DOHH2 (cell line): ENCODE results near the gene ZMAT3.
A peak's percentile ranks its signal among the peaks of the same experiment; 100 is the strongest.
"Not testable (repeated sequence)": the region's sequence is repeated elsewhere in the genome, so short reads cannot be mapped to it uniquely, and the experiment has no call there.

Experiments
- H3F3A ChIP-seq: fragments of 200-600 bp; sonication (generic), shearing (Covaris generic); 2 replicates; pipeline ENCODE4 v1.6.0; 2016; ENCODE audit warnings: antibody characterized with exemption, mild to moderate bottlenecking; ENCODE audit not compliant: control insufficient read depth, insufficient read depth
- H3K27ac ChIP-seq: fragments of 200-600 bp; sonication (generic); 2 replicates; pipeline ENCODE4 v1.5.1; 2014; ENCODE audit warnings: low read depth, mild to moderate bottlenecking, low read length, moderate library complexity
- H3K27me3 ChIP-seq: fragments of 200-600 bp; sonication (generic); 2 replicates; pipeline ENCODE4 v1.6.1; 2014; ENCODE audit warnings: mild to moderate bottlenecking, low read length, mixed read lengths; ENCODE audit not compliant: control insufficient read depth
- H3K36me3 ChIP-seq: fragments of 200-600 bp; sonication (generic); 2 replicates; pipeline ENCODE4 v1.6.1; 2014; ENCODE audit warnings: mild to moderate bottlenecking, low read length, moderate library complexity, mixed read lengths; ENCODE audit not compliant: control insufficient read depth
- H3K4me1 ChIP-seq: fragments of 200-600 bp; sonication (generic); 2 replicates; pipeline ENCODE4 v1.6.1; 2014; ENCODE audit warnings: mild to moderate bottlenecking, low read length, mixed read lengths; ENCODE audit not compliant: control insufficient read depth
- H3K4me2 ChIP-seq: fragments of 200-600 bp; sonication (generic); 2 replicates; pipeline ENCODE4 v1.6.0; 2014; ENCODE audit warnings: mild to moderate bottlenecking, low read length, moderate library complexity
- H3K4me3 ChIP-seq: fragments of 200-600 bp; sonication (generic); 2 replicates; pipeline ENCODE4 v1.5.1; 2014; ENCODE audit warnings: mild to moderate bottlenecking, low read length, mixed read lengths
- H3K79me2 ChIP-seq: fragments of 200-600 bp; sonication (generic); 2 replicates; pipeline ENCODE4 v1.6.1; 2014; ENCODE audit warnings: mild to moderate bottlenecking, low read length, mixed read lengths; ENCODE audit not compliant: control insufficient read depth
- H3K9me2 ChIP-seq: fragments of 200-600 bp; sonication (generic); replicated peaks from 2 replicates; pipeline ENCODE4 v1.6.1; 2014; ENCODE audit warnings: mild to moderate bottlenecking, low read length, mixed read lengths; ENCODE audit not compliant: control insufficient read depth
- H3K9me3 ChIP-seq: fragments of 200-600 bp; sonication (generic); 2 replicates; pipeline ENCODE4 v1.6.1; 2014; ENCODE audit warnings: antibody characterized with exemption, low read length, mixed read lengths; ENCODE audit not compliant: control insufficient read depth, insufficient read depth
- H4K20me1 ChIP-seq: fragments of 200-600 bp; sonication (generic); 2 replicates; pipeline ENCODE4 v1.6.0; 2014; ENCODE audit warnings: low read depth, mild to moderate bottlenecking, antibody characterized with exemption, low read length, moderate library complexity; ENCODE audit not compliant: control insufficient read depth, insufficient read depth
- EZH2phosphoT487 ChIP-seq: fragments of 200-600 bp; sonication (generic); IDR thresholded peaks from 2 replicates; pipeline ENCODE4 v1.6.1; 2017; ENCODE audit warnings: borderline replicate concordance, mild to moderate bottlenecking, antibody characterized with exemption, low read length, moderate library complexity, mixed read lengths
- TF ChIP-seq, protein P1 (sequence below): fragments of 200-600 bp; sonication (generic); IDR thresholded peaks from one replicate; pipeline ENCODE4 v1.5.1; 2014; ENCODE audit warnings: antibody characterized with exemption, mild to moderate bottlenecking, low read depth, low read length; ENCODE audit not compliant: poor library complexity, severe bottlenecking

Gene ZMAT3, protein sequence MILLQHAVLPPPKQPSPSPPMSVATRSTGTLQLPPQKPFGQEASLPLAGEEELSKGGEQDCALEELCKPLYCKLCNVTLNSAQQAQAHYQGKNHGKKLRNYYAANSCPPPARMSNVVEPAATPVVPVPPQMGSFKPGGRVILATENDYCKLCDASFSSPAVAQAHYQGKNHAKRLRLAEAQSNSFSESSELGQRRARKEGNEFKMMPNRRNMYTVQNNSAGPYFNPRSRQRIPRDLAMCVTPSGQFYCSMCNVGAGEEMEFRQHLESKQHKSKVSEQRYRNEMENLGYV

DNA sequence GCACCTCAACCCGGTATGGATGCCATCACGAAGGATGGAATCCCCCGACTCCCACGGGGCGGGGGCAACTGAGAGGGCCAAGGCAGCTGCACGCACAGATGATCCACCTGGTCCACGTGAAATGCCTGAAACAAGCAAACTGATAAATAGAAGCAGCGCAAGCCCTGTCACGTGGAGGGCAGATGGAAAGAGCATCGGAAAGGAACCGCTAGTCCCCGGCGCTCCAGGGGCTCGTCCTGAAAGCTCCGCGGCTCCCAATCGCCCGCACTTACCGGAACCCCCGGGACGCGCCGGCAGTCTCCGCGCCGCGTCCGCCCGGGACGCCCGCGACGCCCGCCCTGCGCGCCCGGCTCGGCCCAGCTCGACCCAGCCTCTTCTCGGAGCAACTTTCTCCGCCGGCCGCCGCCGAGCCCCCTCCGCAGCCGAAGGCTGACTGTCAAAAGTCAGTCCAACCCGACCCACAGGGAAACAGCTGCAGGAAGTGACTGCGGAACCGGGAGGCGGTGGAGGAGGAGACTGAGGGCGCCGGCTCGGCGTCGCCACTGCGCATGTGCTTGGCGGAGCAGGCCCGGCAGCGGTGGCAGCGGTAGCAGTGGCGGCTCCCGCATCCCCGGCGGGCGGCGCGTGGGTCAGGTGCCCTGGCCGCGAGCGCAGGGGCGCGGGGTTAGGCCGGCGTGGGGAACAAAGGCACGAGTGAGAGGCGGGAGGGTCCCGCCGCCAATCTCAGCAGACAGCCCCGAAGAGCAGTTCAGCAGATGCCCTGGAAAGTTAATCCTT, at the start of gene ZMAT3:
Gene ZMAT3 (minus strand): TSS at position 487 of the 777 bp plus-strand sequence. CDS start 4,057 bp downstream, outside the sequence.
- Histone ChIP-seq H3K27me3 (no peaks in the 10 kb centered on the region), H3K27ac (peak within 1 kb of the TSS; percentile 86), H3F3A (peaks cover 16% of the 10 kb centered on the region), H3K79me2 (peaks cover 49% of the 10 kb centered on the region), H3K4me3 (peak within 1 kb of the TSS; percentile 99), H3K36me3 (peaks cover 19% of the 10 kb centered on the region), H3K9me2 (no peaks in the 10 kb centered on the region), H3K4me1 (peaks cover 49% of the 10 kb centered on the region), H3K9me3 (no peaks in the 10 kb centered on the region), H4K20me1 (no peaks in the 10 kb centered on the region), H3K4me2 (peak within 1 kb of the TSS; percentile 96)
- TF ChIP-seq, protein P1, sequence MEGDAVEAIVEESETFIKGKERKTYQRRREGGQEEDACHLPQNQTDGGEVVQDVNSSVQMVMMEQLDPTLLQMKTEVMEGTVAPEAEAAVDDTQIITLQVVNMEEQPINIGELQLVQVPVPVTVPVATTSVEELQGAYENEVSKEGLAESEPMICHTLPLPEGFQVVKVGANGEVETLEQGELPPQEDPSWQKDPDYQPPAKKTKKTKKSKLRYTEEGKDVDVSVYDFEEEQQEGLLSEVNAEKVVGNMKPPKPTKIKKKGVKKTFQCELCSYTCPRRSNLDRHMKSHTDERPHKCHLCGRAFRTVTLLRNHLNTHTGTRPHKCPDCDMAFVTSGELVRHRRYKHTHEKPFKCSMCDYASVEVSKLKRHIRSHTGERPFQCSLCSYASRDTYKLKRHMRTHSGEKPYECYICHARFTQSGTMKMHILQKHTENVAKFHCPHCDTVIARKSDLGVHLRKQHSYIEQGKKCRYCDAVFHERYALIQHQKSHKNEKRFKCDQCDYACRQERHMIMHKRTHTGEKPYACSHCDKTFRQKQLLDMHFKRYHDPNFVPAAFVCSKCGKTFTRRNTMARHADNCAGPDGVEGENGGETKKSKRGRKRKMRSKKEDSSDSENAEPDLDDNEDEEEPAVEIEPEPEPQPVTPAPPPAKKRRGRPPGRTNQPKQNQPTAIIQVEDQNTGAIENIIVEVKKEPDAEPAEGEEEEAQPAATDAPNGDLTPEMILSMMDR: no peak
- TF ChIP-seq EZH2phosphoT487: no peak

DNA sequence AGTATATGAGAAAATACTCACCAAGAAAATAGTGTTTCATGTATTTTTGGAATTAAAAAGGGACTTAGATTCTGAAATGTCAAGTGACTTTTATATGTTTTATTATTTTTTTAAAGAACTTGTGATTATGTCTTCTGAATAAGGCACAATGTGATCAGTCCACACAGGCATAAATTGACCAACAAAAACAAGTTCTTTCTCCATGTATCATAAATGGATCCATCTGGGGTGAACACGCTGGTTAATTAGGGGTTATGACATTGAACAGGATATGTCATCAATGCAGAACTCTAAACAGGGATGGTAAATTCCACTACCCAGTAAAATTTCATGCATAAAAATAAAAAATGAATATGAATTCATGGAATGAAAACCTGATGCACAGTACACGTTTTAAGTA, 45.2 kb upstream of the ZMAT3 start:
- Histone ChIP-seq H3K27ac (no peak overlapping the region), H3K9me2 (no peaks in the 10 kb centered on the region), H3K79me2 (no peaks in the 10 kb centered on the region), H3K4me3 (no peak overlapping the region), H3K36me3 (no peaks in the 10 kb centered on the region), H3K4me2 (no peak overlapping the region), H4K20me1 (no peaks in the 10 kb centered on the region), H3K27me3 (no peaks in the 10 kb centered on the region), H3F3A (no peaks in the 10 kb centered on the region), H3K9me3 (peaks cover 1% of the 10 kb centered on the region; the same call in 1 of the 2 replicates), H3K4me1 (no peaks in the 10 kb centered on the region)
- no peak for TF ChIP-seq EZH2phosphoT487
- TF ChIP-seq, protein P1: no peak

DNA sequence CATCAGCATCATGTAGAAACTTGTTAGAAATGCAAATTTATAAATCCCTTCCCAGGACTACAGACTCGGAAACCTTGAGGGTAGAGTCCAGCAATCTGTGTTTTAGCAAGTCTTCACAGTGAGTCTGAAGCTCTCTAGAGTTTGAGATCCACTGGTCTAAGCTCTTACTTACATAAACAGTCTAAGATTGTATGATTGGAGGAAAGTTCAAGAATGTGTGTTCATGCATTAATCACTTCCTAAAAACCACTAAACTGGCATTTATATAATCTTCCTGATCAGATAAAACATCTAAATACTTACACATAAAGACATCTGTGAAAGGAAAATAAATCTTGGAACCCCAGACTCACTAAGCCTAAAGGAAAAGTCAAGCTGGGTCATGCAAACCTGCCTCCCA, 43.8 kb upstream of the ZMAT3 start:
- H3K27ac ChIP-seq, H3K4me1 ChIP-seq, H3K9me2 ChIP-seq, H3K4me3 ChIP-seq, H3K9me3 ChIP-seq, H3K27me3 ChIP-seq, H3K79me2 ChIP-seq, H3F3A ChIP-seq, H4K20me1 ChIP-seq, H3K36me3 ChIP-seq, H3K4me2 ChIP-seq: not testable (repeated sequence)

DNA sequence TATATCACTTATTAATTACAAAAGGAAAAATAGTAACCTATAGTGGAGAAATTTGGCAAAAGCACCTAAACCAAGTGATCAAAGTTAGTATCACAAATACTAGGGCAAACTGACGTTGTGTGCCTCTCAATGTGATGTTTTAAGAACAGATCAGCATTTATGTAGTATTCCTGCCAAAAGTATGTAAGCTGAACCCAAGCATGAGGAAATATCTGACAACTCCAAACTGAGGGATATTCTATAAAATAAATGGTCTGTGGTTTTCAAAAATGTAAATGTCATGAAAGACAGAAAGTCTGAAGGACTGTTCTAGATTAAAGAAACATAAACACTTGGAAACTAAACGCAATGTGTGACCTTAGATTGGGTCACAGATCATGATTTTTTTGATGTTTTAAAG, 42.3 kb upstream of the ZMAT3 start:
- Histone ChIP-seq H3K4me2 (no peak overlapping the region), H3K79me2 (no peaks in the 10 kb centered on the region), H3K9me2 (no peaks in the 10 kb centered on the region), H3K4me1 (no peaks in the 10 kb centered on the region), H4K20me1 (no peaks in the 10 kb centered on the region), H3K27me3 (peaks cover 2% of the 10 kb centered on the region; the same call in 1 of the 2 replicates), H3K36me3 (no peaks in the 10 kb centered on the region), H3K4me3 (no peak overlapping the region), H3F3A (no peaks in the 10 kb centered on the region), H3K9me3 (peaks cover 5% of the 10 kb centered on the region; the same call in 1 of the 2 replicates), H3K27ac (no peak overlapping the region)
- no peak for TF ChIP-seq EZH2phosphoT487
- TF ChIP-seq, protein P1: no peak
